Stomach (tissue), 9 donors: Measurements from ENCODE around the gene TBL3. TPM values are rescaled to one million over a fixed set of nuclear protein-coding genes. Genes with fewer than 3 reads are reported as not detected.

Source experiments
- DNase-seq, 2 donors: peaks; one replicate each; pipeline versions ENCODE4 v3.0.0 to v3.0.0-alpha.2; 2013 to 2019
- H3K27ac ChIP-seq, 5 donors: fragments of 200-600 bp in 4 of 5; sonication (generic) in 4 of 5; one replicate each; pipeline ENCODE4 v1.5.1; 2013 to 2019; ENCODE audit warnings: mild to moderate bottlenecking in 1 of 5, moderate library complexity in 1 of 5
- H3K27me3 ChIP-seq, 3 donors: fragments of 200-600 bp; sonication (generic); one replicate each; pipeline ENCODE4 v1.5.1; 2017 to 2019; ENCODE audit warnings: mixed run types in 1 of 3
- H3K36me3 ChIP-seq, 4 donors: fragments of 200-600 bp; sonication (generic); 1 replicate in 3 of 4; 2 replicates in 1 of 4; pipeline ENCODE4 v1.5.1; 2016 to 2019
- H3K4me1 ChIP-seq, 4 donors: fragments of 200-600 bp; sonication (generic); one replicate each; pipeline ENCODE4 v1.5.1; 2016 to 2019
- H3K4me3 ChIP-seq, 4 donors: fragments of 200-600 bp; sonication (generic) in 3 of 4; one replicate each; pipeline ENCODE4 v1.5.1; 2016 to 2019; ENCODE audit warnings: mild to moderate bottlenecking in 1 of 4
- H3K9me3 ChIP-seq, 4 donors: fragments of 200-600 bp; sonication (generic); one replicate each; pipeline ENCODE4 v1.5.1; 2016 to 2019
- EP300 ChIP-seq: sonication (generic); formaldehyde crosslinking; IDR thresholded peaks from one replicate; pipeline ENCODE4 v1.6.1; 2017; ENCODE audit warnings: antibody characterized with exemption
- POLR2A ChIP-seq, 4 donors: fragments of 450-650 bp; IDR thresholded peaks; one replicate each; pipeline ENCODE4 v1.6.1; 2016; ENCODE audit warnings: antibody characterized with exemption in 4 of 4, control low read depth in 2 of 4, mild to moderate bottlenecking in 1 of 4, moderate library complexity in 1 of 4
- POLR2AphosphoS5 ChIP-seq, 3 donors: sonication (generic); formaldehyde crosslinking; IDR thresholded peaks; one replicate each; pipeline ENCODE4 v1.6.1; 2016; ENCODE audit warnings: antibody characterized with exemption in 3 of 3
- WGBS, 5 donors: extraction: QIAGEN DNeasy Blood & Tissue Kit in 3 of 5; methylation state at CpG; one replicate each; pipeline versions ENCODE4 v1.1.5 to v1.1.7; 2013 to 2018; 5-methylcytosine and 5-hydroxymethylcytosine counted together
- intact Hi-C: fragments of 100-400 bp; cut with DNase I; formaldehyde crosslinking; loops from one replicate; pipeline ENCODE4 v1.15.1; 2023; ENCODE audit warnings: low total_unique reads
- polyA plus RNA-seq, 3 donors: library from polyadenylated mRNA; stranded (reverse); fragments of 200-250 nt; gene quantifications; one replicate each; pipeline ENCODE4 v1.2.3, GENCODE V29; 2013
- total RNA-seq, 5 donors: library from RNA; depleted of rRNA; stranded (reverse); fragments of >200 nt; gene quantifications; one replicate each; pipeline versions ENCODE4 v1.1.0 to v1.2.3, GENCODE V29; 2014 to 2016
- TF ChIP-seq, protein P1 (sequence below), 7 experiments: fragments of 450-650 bp in 4 of 7; fragments of 200-600 bp in 3 of 7; sonication (generic) in 3 of 7; IDR thresholded peaks; one replicate each; pipeline ENCODE4 v1.5.1; 2016 to 2019; ENCODE audit warnings: antibody characterized with exemption in 7 of 7, control low read depth in 2 of 7, mild to moderate bottlenecking in 1 of 7
- donor health status: healthy with polysubstance abuse.
- donor health status: Bipolar disorder and iron deficiency.
- donor health status: healthy.

TBL3 gene
- total and polyA plus RNA-seq, 8 donors: 9.4 to 174 (median 40.8) TPM

DNA sequence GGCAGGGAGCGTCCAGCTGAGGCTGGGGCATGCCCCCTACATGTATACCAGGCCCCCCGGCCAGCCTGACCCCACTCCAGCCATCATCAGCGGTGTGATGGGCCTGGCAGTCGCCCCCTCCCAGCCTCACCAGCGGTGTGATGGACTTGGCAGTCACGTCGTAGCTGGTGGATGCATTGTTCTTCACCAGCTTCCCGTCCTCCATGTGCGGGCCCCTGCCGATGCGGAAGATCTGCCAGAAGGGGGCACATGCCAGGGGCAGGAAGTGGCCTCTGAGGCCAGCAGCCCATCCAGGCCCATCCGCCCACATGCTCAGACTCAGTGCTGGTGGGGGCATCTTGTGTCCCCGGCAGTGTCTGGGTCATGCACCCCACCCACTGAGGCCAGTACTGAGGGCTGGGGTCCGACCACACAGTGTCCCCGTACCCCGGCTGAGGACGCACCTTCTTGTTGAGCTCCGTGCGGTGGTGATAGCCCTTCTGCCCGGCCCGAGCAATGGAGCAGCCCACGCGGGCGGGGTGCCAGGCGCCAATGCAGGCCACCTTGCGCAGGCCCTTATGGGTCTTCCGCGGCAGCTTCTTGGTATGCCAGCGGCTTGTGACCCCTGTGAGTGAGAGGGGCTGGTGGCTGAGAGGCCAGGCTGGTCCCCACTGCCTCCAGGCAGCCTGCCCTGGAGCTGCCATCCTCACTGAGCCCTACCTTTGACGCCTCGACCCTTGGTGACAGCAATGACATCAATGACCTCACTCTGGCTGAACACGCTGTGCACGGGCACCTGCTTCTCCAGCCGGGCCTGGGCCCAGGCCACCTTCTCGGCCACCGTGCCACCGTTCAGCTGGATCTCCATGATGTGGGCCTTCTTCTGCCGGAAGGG, 25.1 kb upstream of the TBL3 start:
- Histone ChIP-seq H3K36me3 (no peaks in the 10 kb centered on the region), H3K9me3 (no peaks in the 10 kb centered on the region), H3K27ac (no peak overlapping the region), H3K4me1 (peaks cover 9 to 20% (median 16%) of the 10 kb centered on the region in 4 donors), H3K4me3 (no peak overlapping the region), H3K27me3 (no peaks in the 10 kb centered on the region)
- intact Hi-C loops: no loop called here
- TF ChIP-seq POLR2A (IDR thresholded peaks at IDR 0.05): no peak
- TF ChIP-seq EP300: no peak
- TF ChIP-seq POLR2AphosphoS5 (IDR thresholded peaks at IDR 0.05): no peak
- TF ChIP-seq, protein P1, sequence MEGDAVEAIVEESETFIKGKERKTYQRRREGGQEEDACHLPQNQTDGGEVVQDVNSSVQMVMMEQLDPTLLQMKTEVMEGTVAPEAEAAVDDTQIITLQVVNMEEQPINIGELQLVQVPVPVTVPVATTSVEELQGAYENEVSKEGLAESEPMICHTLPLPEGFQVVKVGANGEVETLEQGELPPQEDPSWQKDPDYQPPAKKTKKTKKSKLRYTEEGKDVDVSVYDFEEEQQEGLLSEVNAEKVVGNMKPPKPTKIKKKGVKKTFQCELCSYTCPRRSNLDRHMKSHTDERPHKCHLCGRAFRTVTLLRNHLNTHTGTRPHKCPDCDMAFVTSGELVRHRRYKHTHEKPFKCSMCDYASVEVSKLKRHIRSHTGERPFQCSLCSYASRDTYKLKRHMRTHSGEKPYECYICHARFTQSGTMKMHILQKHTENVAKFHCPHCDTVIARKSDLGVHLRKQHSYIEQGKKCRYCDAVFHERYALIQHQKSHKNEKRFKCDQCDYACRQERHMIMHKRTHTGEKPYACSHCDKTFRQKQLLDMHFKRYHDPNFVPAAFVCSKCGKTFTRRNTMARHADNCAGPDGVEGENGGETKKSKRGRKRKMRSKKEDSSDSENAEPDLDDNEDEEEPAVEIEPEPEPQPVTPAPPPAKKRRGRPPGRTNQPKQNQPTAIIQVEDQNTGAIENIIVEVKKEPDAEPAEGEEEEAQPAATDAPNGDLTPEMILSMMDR (IDR thresholded peaks at IDR 0.05): no peak
- WGBS, 5 donors: 77 to 86% (median 85%) methylated on average over 18 to 38 of the region's 38 CpGs
- no peak for DNase-seq

DNA sequence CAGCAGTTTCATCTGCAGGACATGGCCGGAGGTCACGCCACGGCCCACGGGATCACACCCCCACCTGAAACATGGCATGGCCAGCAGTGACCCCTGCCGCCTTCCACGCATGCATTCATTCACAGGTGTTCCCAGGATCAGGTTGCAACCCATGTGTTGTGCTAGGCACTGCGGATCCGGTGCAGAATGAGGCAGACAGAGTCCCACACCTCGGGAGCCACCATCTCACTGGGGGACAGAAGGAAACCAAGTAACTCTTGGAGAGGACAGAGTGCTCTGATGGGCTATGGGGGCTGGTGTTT, 24.5 kb upstream of the TBL3 start:
- Histone ChIP-seq H3K4me1 (peaks cover 3 to 14% (median 10%) of the 10 kb centered on the region in 4 donors), H3K4me3 (no peak overlapping the region), H3K36me3 (no peaks in the 10 kb centered on the region), H3K27me3 (no peaks in the 10 kb centered on the region), H3K9me3 (no peaks in the 10 kb centered on the region), H3K27ac (no peak overlapping the region)
- 80 to 92% (median 88%) methylated on average over 4 to 9 of the region's 9 CpGs for WGBS, 5 donors
- DNase-seq: no peak
- intact Hi-C loops: no loop called here
- TF ChIP-seq POLR2A (IDR thresholded peaks at IDR 0.05) (no peak), POLR2AphosphoS5 (IDR thresholded peaks at IDR 0.05) (no peak), EP300 (no peak)
- TF ChIP-seq, protein P1 (IDR thresholded peaks at IDR 0.05): no peak

DNA sequence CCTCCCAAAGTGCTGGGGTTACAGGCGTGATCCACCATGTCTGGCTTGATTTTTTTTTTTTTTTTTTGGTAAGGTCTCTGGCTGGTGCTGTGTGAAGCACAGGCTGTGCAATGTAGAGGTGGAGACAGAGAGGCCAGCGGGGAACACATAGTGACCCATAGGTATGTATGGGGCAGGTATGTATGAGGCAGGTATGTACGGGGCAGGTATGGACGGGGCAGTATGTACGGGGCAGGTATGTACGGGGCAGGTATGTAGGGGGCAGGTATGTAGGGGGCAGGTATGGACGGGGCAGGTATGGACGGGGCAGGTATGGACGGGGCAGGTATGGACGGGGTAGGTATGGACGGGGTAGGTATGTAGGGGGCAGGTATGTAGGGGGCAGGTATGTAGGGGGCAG, 22.3 kb upstream of the TBL3 start:
- no peak for TF ChIP-seq EP300

DNA sequence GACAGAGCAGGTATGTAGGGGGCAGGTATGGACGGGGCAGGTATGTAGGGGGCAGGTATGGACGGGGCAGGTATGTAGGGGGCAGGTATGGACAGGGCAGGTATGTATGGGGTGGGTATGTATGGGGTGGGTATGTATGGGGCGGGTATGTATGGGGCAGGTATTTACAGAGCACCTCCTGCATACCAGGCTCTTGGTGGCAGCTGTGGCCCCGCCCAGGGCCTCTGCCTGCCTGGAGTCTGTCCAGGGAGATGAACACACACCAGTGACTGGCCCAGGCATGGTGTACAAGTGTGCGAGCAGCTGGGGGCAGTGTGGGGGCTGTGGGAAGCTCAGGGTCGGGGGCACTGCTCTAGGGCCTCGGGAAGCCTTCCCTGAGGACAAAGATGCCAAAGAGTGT, 21.8 kb upstream of the TBL3 start:
- Histone ChIP-seq H3K36me3 (no peaks in the 10 kb centered on the region), H3K4me3 (no peak overlapping the region), H3K27me3 (no peaks in the 10 kb centered on the region), H3K27ac (no peak overlapping the region), H3K4me1 (peaks cover 0 to 5% (median 0%) of the 10 kb centered on the region in 4 donors), H3K9me3 (no peaks in the 10 kb centered on the region)
- intact Hi-C loops: no loop called here
- 34 to 55% (median 48%) methylated on average over 4 to 7 of the region's 7 CpGs for WGBS, 5 donors
- TF ChIP-seq, protein P1 (IDR thresholded peaks at IDR 0.05): no peak
- TF ChIP-seq POLR2A (IDR thresholded peaks at IDR 0.05) (no peak), POLR2AphosphoS5 (IDR thresholded peaks at IDR 0.05) (no peak), EP300 (no peak)
- DNase-seq: no peak

More for the DNA sequence above, 22.3 kb upstream of the TBL3 start:
- no peak overlapping the region for H3K27ac ChIP-seq
- no peak overlapping the region for H3K4me3 ChIP-seq
- 88 to 96% (median 93%) methylated on average over 10 to 11 of the region's 11 CpGs for WGBS, 5 donors
- peaks cover 0 to 4% (median 0%) of the 10 kb centered on the region in 4 donors for H3K4me1 ChIP-seq
- intact Hi-C loops: no loop called here
- no peaks in the 10 kb centered on the region for H3K36me3 ChIP-seq
- no peaks in the 10 kb centered on the region for H3K9me3 ChIP-seq
- H3K27me3 ChIP-seq: no peaks in the 10 kb centered on the region
- DNase-seq: no peak

DNA sequence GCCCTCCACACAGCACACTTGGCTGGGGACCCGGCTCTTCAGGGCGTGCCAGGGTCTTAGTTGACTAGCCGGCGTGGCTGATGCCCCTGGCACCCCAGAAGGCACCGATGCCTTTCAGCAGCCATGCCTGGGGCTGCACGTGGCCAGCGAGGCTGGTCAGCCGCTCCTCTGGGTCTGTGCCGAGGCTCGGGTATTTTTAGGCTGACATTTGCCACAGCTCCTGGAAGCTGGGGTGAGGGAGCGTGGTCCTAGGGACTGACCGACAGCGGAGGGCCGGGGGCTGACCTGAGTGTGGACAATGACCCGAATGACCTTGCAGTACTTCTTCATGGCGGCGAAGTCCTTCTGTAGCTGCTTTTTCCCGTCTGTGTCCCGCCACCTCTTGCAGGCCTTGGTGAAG, 21.3 kb upstream of the TBL3 start:
- DNase-seq: no peak
- Histone ChIP-seq H3K4me1 (peaks cover 0 to 5% (median 0%) of the 10 kb centered on the region in 4 donors), H3K27ac (no peak overlapping the region), H3K27me3 (no peaks in the 10 kb centered on the region), H3K36me3 (no peaks in the 10 kb centered on the region), H3K4me3 (no peak overlapping the region), H3K9me3 (no peaks in the 10 kb centered on the region)
- TF ChIP-seq, protein P1 (IDR thresholded peaks at IDR 0.05): no peak
- TF ChIP-seq POLR2AphosphoS5 (IDR thresholded peaks at IDR 0.05) (no peak), POLR2A (IDR thresholded peaks at IDR 0.05) (no peak), EP300 (no peak)
- intact Hi-C loops: no loop called here
- WGBS, 5 donors: 81 to 86% (median 85%) methylated on average over 12 to 19 of the region's 19 CpGs
